ENCODE data around the gene TMEM121. TPM values are rescaled to one million over a fixed set of nuclear protein-coding genes. Genes with fewer than 3 reads are reported as not detected.

TMEM121 gene
- total RNA-seq, 1 donor from 2014 or later: 13.9 TPM

- no peaks in the 10 kb centered on the region for H3K36me3 Mint-ChIP-seq (ENCODE audit: low read depth)
- TF ChIP-seq, protein P1, sequence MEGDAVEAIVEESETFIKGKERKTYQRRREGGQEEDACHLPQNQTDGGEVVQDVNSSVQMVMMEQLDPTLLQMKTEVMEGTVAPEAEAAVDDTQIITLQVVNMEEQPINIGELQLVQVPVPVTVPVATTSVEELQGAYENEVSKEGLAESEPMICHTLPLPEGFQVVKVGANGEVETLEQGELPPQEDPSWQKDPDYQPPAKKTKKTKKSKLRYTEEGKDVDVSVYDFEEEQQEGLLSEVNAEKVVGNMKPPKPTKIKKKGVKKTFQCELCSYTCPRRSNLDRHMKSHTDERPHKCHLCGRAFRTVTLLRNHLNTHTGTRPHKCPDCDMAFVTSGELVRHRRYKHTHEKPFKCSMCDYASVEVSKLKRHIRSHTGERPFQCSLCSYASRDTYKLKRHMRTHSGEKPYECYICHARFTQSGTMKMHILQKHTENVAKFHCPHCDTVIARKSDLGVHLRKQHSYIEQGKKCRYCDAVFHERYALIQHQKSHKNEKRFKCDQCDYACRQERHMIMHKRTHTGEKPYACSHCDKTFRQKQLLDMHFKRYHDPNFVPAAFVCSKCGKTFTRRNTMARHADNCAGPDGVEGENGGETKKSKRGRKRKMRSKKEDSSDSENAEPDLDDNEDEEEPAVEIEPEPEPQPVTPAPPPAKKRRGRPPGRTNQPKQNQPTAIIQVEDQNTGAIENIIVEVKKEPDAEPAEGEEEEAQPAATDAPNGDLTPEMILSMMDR (conservative IDR thresholded peaks at IDR 0.05): no peak
- H3K4me1 Mint-ChIP-seq: peaks cover 24% of the 10 kb centered on the region
- H3K27ac Mint-ChIP-seq (ENCODE audit: unreplicated experiment): peak overlapping the region; percentile 96
- H3K27me3 Mint-ChIP-seq (ENCODE audit: low read depth): peaks cover 11% of the 10 kb centered on the region
- peak overlapping the region; percentile 72 for H3K4me3 Mint-ChIP-seq
- H3K9me3 Mint-ChIP-seq: no peaks in the 10 kb centered on the region
- peak; percentile 60 for DNase-seq (ENCODE audit: low read depth, low spot score)
Observed at GRCh38 chr14:105499256-105500035, 26.9 kb upstream of the TMEM121 start.

- peak overlapping the region; percentile 72 for H3K4me3 Mint-ChIP-seq
- no peaks in the 10 kb centered on the region for H3K9me3 Mint-ChIP-seq
- TF ChIP-seq, protein P1 (conservative IDR thresholded peaks at IDR 0.05): no peak
- H3K4me1 Mint-ChIP-seq: peaks cover 24% of the 10 kb centered on the region
- DNase-seq (ENCODE audit: low read depth, low spot score): no peak
- H3K27me3 Mint-ChIP-seq (ENCODE audit: low read depth): peaks cover 11% of the 10 kb centered on the region
- peak overlapping the region; percentile 96 for H3K27ac Mint-ChIP-seq (ENCODE audit: unreplicated experiment)
- H3K36me3 Mint-ChIP-seq (ENCODE audit: low read depth): no peaks in the 10 kb centered on the region
Observed at GRCh38 chr14:105500036-105500725, 26.2 kb upstream of the TMEM121 start.

GRCh38 chr14:105500726-105501101, 25.7 kb upstream of the TMEM121 start:
- Mint-ChIP-seq H3K9me3 (no peaks in the 10 kb centered on the region), H3K27ac (ENCODE audit: unreplicated experiment) (peak overlapping the region; percentile 89), H3K4me3 (peak overlapping the region; percentile 72), H3K36me3 (ENCODE audit: low read depth) (no peaks in the 10 kb centered on the region), H3K27me3 (ENCODE audit: low read depth) (peaks cover 11% of the 10 kb centered on the region), H3K4me1 (peaks cover 24% of the 10 kb centered on the region)
- no peak for DNase-seq (ENCODE audit: low read depth, low spot score)
- TF ChIP-seq, protein P1 (conservative IDR thresholded peaks at IDR 0.05): no peak

- TF ChIP-seq, protein P1 (conservative IDR thresholded peaks at IDR 0.05): no peak
- Mint-ChIP-seq H3K36me3 (ENCODE audit: low read depth) (no peaks in the 10 kb centered on the region), H3K9me3 (no peaks in the 10 kb centered on the region), H3K27me3 (ENCODE audit: low read depth) (peaks cover 11% of the 10 kb centered on the region), H3K4me3 (no peak overlapping the region), H3K27ac (ENCODE audit: unreplicated experiment) (no peak overlapping the region), H3K4me1 (peaks cover 24% of the 10 kb centered on the region)
- DNase-seq (ENCODE audit: low read depth, low spot score): no peak
Observed at GRCh38 chr14:105501504-105502291, 24.7 kb upstream of the TMEM121 start.

DNA sequence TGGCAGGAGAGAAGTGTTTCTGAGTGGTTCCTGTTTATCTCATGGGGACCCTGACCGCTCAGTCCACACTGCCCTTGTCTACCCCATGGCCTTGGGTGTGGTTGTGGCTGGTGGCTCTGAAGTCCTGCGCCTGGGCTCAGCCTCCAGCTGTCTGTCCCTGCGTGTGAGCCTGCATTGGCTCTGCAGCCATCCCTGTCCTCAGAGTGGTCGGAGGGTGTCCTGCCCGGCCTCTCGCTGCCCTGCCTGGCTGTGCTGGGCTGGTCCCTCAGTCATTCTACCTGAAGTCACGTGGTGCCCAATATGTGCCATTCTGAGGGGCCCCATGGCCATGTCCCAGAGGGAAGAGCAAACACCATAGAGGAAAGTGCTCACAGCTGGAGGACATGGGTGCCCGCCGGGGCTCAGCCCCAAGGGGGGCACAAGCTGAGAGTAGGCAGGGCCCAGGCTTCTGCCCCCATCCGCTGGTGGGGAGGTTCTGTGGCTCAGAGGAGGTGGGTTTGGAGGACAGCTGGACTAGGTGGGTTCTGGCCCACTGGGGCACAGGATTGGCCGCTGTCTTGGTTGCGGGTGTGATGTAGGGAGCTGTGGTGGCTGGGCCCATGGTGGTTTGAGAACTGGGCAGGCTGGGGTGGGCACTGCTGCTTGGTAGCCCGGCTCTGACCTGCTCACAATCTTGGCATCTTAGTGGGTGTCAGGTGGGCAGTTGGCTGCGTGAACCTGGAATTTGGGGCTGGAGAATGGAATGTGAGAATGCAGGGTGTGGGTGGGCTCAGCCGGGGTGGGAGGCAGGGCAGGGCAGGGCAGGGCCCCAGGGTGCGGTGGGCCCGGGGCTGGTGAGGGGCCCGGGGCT, 23.7 kb upstream of the TMEM121 start:
- Mint-ChIP-seq H3K4me3 (peak overlapping the region; percentile 77), H3K36me3 (ENCODE audit: low read depth) (no peaks in the 10 kb centered on the region), H3K27ac (ENCODE audit: unreplicated experiment) (peak overlapping the region; percentile 29), H3K9me3 (no peaks in the 10 kb centered on the region), H3K4me1 (peaks cover 24% of the 10 kb centered on the region), H3K27me3 (ENCODE audit: low read depth) (peaks cover 13% of the 10 kb centered on the region)
- no peak for DNase-seq (ENCODE audit: low read depth, low spot score)
- TF ChIP-seq, protein P1 (conservative IDR thresholded peaks at IDR 0.05): no peak

All from neural crest cell (in vitro differentiated cells).